ENCODE measurements around the gene BTN3A1. TPM values are rescaled to one million over a fixed set of nuclear protein-coding genes. Genes with fewer than 3 reads are reported as not detected.
"Not testable (repeated sequence)": the region's sequence is repeated elsewhere in the genome, so short reads cannot be mapped to it uniquely, and the experiment has no call there.

Gene BTN3A1
- total RNA-seq, 2 donors from 2014 or later: 15.6 to 15.9 TPM

GRCh38 chr6:26432627-26433201, 30.6 kb downstream of the BTN3A1 start:
- H3K36me3 ChIP-seq: no peaks in the 10 kb centered on the region
- intact Hi-C loops (cut with DNase I): no loop called here

GRCh38 chr6:26433680-26434079, 31.6 kb downstream of the BTN3A1 start:
- H3K27ac ChIP-seq; H3K9me3 ChIP-seq; H3K27me3 ChIP-seq (replicated peaks; ENCODE audit: insufficient read depth); DNase-seq (ENCODE audit: low spot score); intact Hi-C loops (cut with DNase I); H3K4me3 ChIP-seq; H3K36me3 ChIP-seq; H3K4me1 ChIP-seq (replicated peaks): not testable (repeated sequence)
- WGBS: 88% methylated on average over 8 of the region's 8 CpGs

More at GRCh38 chr6:26432627-26433201, 30.6 kb downstream of the BTN3A1 start:
- no peak for TF ChIP-seq POLR2AphosphoS5 (IDR thresholded peaks at IDR 0.05)
- no peak for TF ChIP-seq CTCF (IDR thresholded peaks at IDR 0.05)
- no peak for TF ChIP-seq POLR2A (IDR thresholded peaks at IDR 0.05)
- DNase-seq (ENCODE audit: low spot score): no peak
- WGBS: 92% methylated on average over 5 of the region's 5 CpGs
- Histone ChIP-seq H3K4me3 (no peak overlapping the region), H3K27me3 (replicated peaks; ENCODE audit: insufficient read depth) (no peaks in the 10 kb centered on the region), H3K9me3 (no peaks in the 10 kb centered on the region), H3K27ac (no peak overlapping the region), H3K4me1 (replicated peaks) (no peaks in the 10 kb centered on the region)

GRCh38 chr6:26436018-26436417, 33.9 kb downstream of the BTN3A1 start:
- Histone ChIP-seq H3K4me3 (no peak overlapping the region), H3K9me3 (no peaks in the 10 kb centered on the region), H3K27me3 (replicated peaks; ENCODE audit: insufficient read depth) (no peaks in the 10 kb centered on the region), H3K36me3 (no peaks in the 10 kb centered on the region), H3K27ac (no peak overlapping the region), H3K4me1 (replicated peaks) (no peaks in the 10 kb centered on the region)
- no peak for DNase-seq (ENCODE audit: low spot score)
- 88% methylated on average over 4 of the region's 4 CpGs for WGBS
- no peak for TF ChIP-seq CTCF (IDR thresholded peaks at IDR 0.05)
- TF ChIP-seq POLR2AphosphoS5 (IDR thresholded peaks at IDR 0.05): no peak
- TF ChIP-seq POLR2A (IDR thresholded peaks at IDR 0.05): no peak
- intact Hi-C loops (cut with DNase I): no loop called here

- intact Hi-C loops (cut with DNase I): no loop called here
- H3K36me3 ChIP-seq: no peaks in the 10 kb centered on the region
- no peaks in the 10 kb centered on the region for H3K4me1 ChIP-seq (replicated peaks)
- H3K9me3 ChIP-seq: no peaks in the 10 kb centered on the region
- H3K27me3 ChIP-seq (replicated peaks; ENCODE audit: insufficient read depth): no peaks in the 10 kb centered on the region
- H3K4me3 ChIP-seq: no peak overlapping the region
- DNase-seq (ENCODE audit: low spot score): no peak
- TF ChIP-seq POLR2A (IDR thresholded peaks at IDR 0.05) (no peak), CTCF (IDR thresholded peaks at IDR 0.05) (no peak)
- H3K27ac ChIP-seq: no peak overlapping the region
- WGBS: 58% methylated on average over 1 of the region's 1 CpG
Observed at GRCh38 chr6:26437550-26437949, 35.5 kb downstream of the BTN3A1 start.

GRCh38 chr6:26438000-26438399, 35.9 kb downstream of the BTN3A1 start:
- DNase-seq (ENCODE audit: low spot score): no peak
- Histone ChIP-seq H3K4me1 (replicated peaks) (no peaks in the 10 kb centered on the region), H3K4me3 (no peak overlapping the region), H3K27ac (no peak overlapping the region), H3K27me3 (replicated peaks; ENCODE audit: insufficient read depth) (no peaks in the 10 kb centered on the region), H3K36me3 (no peaks in the 10 kb centered on the region), H3K9me3 (no peaks in the 10 kb centered on the region)
- WGBS: 88% methylated on average over 1 of the region's 1 CpG
- intact Hi-C loops (cut with DNase I): no loop called here
- TF ChIP-seq POLR2A (IDR thresholded peaks at IDR 0.05) (no peak), POLR2AphosphoS5 (IDR thresholded peaks at IDR 0.05) (no peak), CTCF (IDR thresholded peaks at IDR 0.05) (no peak)
